Erythroblast (primary cell): ENCODE measurements around the gene CLBA1.

ENCODE experiments used
- GATA1 ChIP-seq: IDR thresholded peaks from 2 replicates; pipeline ENCODE4 v1.6.1; 2011; ENCODE audit warnings: low read depth, mild to moderate bottlenecking, control low read depth, low read length, moderate library complexity
- POLR2A ChIP-seq: IDR thresholded peaks from 2 replicates; pipeline ENCODE4 v1.6.1; 2011; ENCODE audit warnings: mild to moderate bottlenecking, low read length

- no peak for TF ChIP-seq POLR2A
- TF ChIP-seq GATA1, result no peak
These were observed 12.5 kb upstream of the CLBA1 start for GRCh38 chr14:104973135-104973384.
